Epithelial cell of alveolus of lung (primary cell): ENCODE results near the gene DYNLT2. TPM values are rescaled to one million over a fixed set of nuclear protein-coding genes. Genes with fewer than 3 reads are reported as not detected.

Experiments used
- total RNA-seq: library from RNA; depleted of rRNA; stranded (reverse); fragments of >200 nt; gene quantifications from 2 replicates; pipeline ENCODE4 v1.2.1, GENCODE V29; 2015

The DYNLT2 gene
- 1.0 TPM in 1 of 2 replicates, not detected in the other for total RNA-seq

DNA sequence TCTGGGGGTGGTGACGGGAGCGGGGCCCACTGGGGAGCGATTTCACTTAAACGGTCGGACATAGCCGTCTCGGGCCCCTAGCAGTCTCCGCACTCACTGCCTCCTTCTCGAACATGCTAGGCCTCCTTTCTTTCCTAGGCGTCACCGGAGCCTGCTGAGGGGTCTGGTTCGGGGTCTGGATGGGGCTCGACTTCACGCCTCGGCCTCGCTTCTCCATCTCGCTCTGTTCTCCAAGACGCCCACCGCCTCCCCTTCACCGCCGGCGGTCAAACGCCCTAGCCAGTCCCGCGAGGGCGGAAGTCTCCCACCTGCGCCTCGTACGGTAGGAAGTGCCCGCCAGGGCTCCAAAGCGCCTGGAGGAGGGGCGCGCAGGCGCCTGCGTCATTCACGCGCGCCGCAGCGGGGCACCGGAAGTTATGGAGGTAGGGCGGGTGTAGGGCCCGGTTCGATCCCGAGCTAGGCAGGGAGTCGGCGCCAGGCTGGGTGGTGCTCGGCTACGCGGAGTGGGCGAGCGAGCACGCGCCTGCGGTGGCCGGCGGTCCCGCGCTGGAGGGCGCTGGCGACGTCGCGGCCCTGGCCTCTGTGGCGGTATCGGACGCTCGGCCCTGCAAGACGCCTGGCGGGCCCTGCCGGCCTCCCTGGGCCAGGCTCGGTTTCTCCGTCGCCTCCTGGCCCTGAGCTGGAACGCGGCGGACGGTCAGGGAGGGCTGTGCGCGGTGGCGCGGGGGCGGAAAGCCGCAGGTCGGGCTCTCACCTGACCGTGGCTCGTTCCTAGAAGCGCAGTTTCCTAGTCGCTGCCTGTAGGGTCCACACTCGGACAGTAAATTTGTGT lies at the start of gene DYNLT2, which contains the start of gene ERMARD:
Gene DYNLT2, minus strand, starts transcription at position 331 of the 832 bp plus-strand sequence. Its CDS starts 114 bp downstream, at position 217.
Gene ERMARD, plus strand, starts transcription at position 381 of the 832 bp plus-strand sequence. Its CDS starts 36 bp downstream, at position 417.

GRCh38 chr6:169724494-169725124 lies 26.8 kb downstream of the DYNLT2 start, which contains the start of gene PHF10:
Gene PHF10 (minus strand): TSS chr6:169724500. CDS start chr6:169723931, 569 bp downstream.

DNA sequence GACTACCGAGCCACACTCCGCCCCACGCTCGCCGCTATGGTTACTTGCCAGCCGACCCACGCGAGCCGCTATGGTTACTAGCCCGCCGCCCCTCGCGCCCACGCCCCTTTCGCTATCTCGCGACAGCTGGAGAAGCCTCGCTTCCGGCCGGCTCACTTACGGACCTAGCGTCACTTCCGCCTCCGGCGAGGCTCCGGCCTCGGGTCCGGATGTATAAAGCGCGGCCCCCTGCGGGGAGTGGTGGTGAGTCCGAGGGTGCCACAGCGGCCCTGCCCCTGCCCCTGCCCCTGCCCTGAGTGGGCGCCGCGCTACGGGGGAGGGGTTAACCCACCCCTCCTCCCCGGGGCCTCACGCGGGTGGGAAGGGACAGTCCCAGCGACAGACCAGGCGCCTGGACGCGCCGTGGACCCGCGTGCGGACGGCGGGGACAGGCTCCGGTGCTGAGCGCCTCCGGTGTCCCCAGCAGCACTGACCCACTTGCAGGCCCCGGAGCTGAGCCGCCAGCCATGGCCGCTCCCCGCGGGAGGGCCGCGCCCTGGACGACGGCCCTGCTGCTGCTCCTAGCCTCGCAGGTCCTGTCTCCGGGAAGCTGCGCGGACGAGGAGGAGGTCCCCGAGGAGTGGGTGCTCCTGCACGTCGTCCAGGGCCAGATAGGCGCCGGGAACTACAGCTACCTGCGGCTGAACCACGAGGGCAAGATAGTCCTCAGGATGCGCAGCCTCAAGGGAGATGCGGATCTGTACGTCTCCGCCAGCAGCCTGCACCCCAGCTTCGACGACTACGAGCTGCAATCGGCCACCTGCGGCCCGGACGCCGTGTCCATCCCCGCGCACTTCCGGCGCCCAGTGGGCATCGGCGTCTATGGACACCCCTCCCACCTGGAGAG lies 49.2 kb downstream of the DYNLT2 start, which contains the start of the genes C6orf120 and WDR27:
Gene C6orf120, plus strand, starts transcription at position 173 of the 886 bp plus-strand sequence. Its CDS starts 334 bp downstream, at position 507.
Gene WDR27, minus strand, starts transcription at position 76 of the 886 bp plus-strand sequence. CDS start 13,024 bp downstream, outside the sequence.

Other genes starting within 250 kb of the DYNLT2 start
- gene WDR27, start 49.5 kb downstream of the DYNLT2 start, total RNA-seq = 8.3 and 10.1 TPM in 2 replicates
- gene C6orf120, start 49.4 kb downstream of the DYNLT2 start, total RNA-seq = 46.2 and 51.9 TPM in 2 replicates
- 16.2 and 26.9 TPM in 2 replicates for gene PHF10, start 27.1 kb downstream of the DYNLT2 start, total RNA-seq
- 13.2 and 14.4 TPM in 2 replicates for gene ERMARD, start 50 bp upstream of the DYNLT2 start, total RNA-seq